ENCODE data around the gene VPS13D.

Gene VPS13D

DNA sequence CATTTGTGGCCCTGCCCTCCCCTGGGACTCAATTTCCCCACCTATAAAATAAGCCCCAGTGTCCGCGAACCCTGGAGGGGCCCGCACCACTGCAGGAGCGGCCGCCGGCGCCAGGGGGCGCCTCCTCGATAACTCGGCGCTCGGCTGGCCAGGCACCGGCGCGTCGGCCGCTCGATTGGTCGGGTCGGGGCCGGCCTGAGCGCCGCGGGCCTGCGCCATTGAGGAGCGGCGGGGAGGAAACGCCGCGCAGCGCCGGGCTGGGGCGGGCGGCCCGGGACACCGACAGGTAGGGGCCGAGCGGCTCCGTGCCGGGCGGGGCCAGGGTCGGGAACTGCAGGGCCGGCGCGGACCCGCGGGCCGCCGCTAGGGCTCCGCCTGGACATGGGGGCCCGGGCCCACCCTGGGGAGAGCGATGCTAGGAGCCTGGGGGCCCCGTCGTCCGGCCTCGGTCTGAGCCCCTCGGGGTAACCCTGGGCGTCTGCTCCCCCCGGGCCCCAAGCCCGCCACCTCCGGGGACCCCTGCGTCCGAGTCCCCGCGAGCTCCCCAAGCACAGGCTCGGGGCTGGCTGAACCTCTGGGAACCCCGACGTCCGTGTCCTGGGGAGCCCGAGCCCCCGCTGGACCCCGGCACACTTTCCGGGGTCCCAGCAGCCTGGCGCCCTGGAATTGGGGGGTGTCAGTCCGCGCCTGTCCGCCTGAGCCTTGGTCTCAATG, at the start of gene VPS13D:
Gene VPS13D (plus strand): TSS at position 196 of the 714 bp plus-strand sequence. CDS start 4,237 bp downstream, outside the sequence.
- peak; percentile 83 for DNase-seq

DNA sequence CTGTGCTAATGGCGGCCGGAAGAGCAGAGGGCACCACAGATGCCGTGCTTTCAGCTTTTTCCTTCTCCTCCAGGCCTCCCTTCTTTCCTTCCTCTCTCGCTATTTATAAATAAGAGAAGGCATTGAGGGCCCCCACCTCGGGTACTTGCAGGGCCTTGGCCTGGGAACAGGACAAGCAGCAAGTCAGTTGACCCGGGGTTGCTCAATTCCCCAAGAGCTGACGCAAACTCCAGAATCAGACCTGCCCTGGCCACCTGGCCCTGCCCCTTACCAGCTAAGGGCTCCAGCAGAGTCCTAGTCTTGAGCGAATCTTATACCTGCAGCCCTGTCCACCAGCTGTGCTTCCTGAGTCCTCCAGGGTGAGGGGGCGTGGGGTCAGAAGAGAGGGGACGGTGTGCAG, 49.5 kb upstream of the VPS13D start:
- DNase-seq: no peak

- no peak for DNase-seq
Observed at GRCh38 chr1:12180903-12181302, 48.9 kb upstream of the VPS13D start.

DNA sequence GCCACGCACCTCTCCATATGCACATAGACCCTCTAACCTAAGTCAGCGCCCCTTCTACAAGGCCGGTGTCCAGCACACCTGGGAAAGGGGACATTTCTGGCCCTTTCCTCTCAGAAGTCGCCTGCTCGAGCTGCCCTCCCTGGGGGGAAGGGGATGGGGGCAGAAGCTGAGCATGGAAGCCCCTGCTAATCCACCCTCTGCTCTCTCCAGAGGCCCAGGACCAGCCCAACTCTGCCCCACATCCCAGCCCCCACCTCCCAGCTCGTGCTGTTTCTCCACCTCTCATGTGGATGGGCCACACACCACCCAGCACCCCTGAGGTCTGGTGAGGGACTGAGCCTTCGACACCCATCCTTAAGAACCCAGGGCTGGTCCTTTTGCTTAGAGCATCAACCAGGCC, 48.3 kb upstream of the VPS13D start:
- no peak for DNase-seq

DNA sequence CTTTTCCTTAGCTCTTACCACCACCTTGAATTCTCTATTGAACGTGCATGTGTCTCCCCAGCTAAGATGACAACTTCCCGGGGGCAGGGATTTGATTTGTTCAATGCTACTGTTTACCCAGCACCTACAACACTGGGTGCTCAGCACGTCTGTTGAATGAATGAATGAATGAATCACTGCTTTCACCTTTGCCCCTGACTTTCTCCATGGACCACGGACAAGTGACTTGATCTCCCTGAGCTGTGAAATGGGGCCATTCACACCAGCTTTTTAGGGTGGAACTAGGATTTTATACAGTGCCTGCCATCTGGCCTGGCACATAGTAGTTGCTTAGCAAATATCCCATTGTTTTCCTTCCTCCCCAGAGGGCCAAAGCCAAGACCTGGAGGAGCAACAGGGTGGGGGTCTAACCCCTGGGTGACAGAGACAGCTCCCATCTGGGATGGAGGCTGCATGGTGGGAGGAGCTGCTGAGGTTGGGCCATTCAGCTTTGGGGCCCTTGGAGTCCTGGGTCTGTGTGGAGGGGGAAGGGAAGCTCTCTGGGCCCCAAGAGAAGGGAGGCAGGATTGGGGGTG, 47.3 kb upstream of the VPS13D start:
- DNase-seq: no peak

- DNase-seq: no peak
Observed at GRCh38 chr1:12183095-12183794, 46.6 kb upstream of the VPS13D start.

DNA sequence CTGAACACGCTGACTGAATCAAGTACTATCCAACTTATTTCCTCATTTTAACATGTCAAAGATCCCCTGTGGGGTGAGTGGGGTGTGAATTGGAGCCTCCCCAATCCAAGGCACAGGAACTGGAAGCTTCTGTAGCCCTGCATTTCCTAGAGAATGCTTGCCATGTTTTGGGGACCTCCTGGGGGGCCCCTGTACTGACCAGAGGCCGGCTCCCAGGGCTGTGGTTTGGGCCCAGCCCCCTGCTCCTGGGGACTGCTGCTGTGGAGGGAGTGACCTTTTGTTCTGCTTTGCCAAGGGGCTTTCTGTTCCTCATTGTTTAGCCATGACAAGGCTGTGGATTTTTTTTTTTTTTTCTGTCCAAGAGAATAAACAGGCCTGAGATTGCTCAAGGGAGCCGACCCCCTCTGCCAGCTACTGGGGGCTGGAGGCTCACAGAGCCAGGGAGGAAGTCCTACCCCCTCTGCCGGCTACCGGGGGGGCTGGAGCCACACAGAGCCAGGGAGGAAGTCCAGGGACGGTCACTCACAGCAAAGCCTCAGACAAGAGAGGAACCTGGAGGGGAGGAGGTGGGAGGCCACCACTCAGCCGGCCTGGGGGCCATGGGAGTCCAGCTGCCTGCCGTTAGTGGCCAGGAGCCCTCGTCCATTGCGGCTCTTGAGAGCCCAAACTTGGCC, 45.7 kb upstream of the VPS13D start:
- DNase-seq: no peak

- DNase-seq: no peak
Observed at GRCh38 chr1:12185036-12185917, 44.6 kb upstream of the VPS13D start.

- no peak for DNase-seq
Observed at GRCh38 chr1:12185918-12186678, 43.7 kb upstream of the VPS13D start.

GRCh38 chr1:12186679-12186985, 43.2 kb upstream of the VPS13D start:
- DNase-seq: no peak

DNA sequence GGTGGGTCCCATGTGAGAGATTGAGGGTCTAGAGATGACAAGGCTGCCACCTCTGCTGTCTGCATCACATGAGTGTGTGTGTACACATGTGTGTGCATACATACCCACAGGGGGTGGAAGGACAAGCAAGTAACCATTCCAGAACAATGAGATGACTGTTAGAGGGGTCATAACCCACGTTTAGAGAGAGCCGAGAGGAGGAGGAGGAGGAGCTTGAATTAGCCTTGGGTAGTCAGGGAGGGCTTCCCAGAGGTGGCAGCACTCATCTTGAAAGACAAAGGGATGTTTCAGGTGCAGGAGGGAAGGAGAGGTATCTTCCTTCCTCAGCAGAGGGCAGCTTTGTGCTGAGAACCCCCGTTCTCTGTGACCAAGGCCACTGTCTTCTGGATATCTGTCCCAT, 41.7 kb upstream of the VPS13D start:
- DNase-seq: no peak

DNA sequence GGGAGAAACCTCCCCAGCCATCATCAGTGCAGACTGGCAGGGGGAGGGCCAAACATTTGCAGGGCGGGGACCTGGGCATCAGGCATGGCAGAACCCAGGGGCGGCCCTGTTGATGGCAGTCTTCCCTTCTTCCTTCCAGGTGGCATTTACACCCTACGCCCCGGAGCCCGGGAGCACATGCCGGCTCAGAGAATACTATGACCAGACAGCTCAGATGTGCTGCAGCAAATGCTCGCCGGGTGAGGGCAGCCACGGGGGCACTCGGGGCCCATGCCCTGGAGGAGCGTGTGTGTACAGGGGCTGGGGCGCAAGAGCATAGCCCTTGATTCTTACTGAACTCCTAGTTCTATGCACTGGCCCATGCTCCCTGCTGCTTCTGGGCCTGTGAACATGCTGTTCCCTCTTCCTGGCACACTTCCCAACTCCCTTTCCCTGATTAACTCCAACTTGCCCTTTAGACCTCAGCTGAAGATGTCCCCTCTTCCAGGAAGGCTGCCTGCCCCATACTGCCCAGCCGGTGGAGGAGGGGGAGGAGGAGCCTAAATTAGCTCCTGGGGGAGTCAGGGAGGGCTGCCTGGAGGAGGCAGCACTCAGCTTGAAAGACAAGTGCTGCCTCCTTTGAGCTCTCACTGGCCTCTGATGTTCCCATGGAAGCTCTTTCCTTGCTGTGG, 41.0 kb upstream of the VPS13D start:
- DNase-seq: no peak

- DNase-seq: no peak
Observed at GRCh38 chr1:12189328-12189682, 40.5 kb upstream of the VPS13D start.

- no peak for DNase-seq
Observed at GRCh38 chr1:12191242-12192032, 38.4 kb upstream of the VPS13D start.

GRCh38 chr1:12194666-12195216, 35.1 kb upstream of the VPS13D start:
- no peak for DNase-seq

GRCh38 chr1:12195416-12195815, 34.4 kb upstream of the VPS13D start:
- no peak for DNase-seq

- DNase-seq: no peak
Observed at GRCh38 chr1:12196641-12197482, 33.0 kb upstream of the VPS13D start.

GRCh38 chr1:12197483-12197880, 32.3 kb upstream of the VPS13D start:
- DNase-seq: no peak

- no peak for DNase-seq
Observed at GRCh38 chr1:12200208-12200607, 29.6 kb upstream of the VPS13D start.

Measured in CD4-positive, alpha-beta T cell treated with Interleukin-17A for 1 hour (primary cell).